Thyroid gland (tissue), 4 donors: ENCODE data around the gene NUAK1. TPM values are rescaled to one million over a fixed set of nuclear protein-coding genes. Genes with fewer than 3 reads are reported as not detected.

ENCODE experiments used
- DNase-seq, 2 donors: peaks; one replicate each; pipeline ENCODE4 v3.0.0-alpha.2; 2019
- H3K27ac ChIP-seq, 3 donors: fragments of 200-600 bp; sonication (generic); 1 replicate in 2 of 3; 2 replicates in 1 of 3; pipeline ENCODE4 v1.5.1; 2016 to 2019; ENCODE audit warnings: mild to moderate bottlenecking in 1 of 3, moderate library complexity in 1 of 3
- H3K27me3 ChIP-seq: fragments of 200-600 bp; sonication (generic); one replicate; pipeline ENCODE4 v1.5.1; 2019
- H3K36me3 ChIP-seq, 2 donors: fragments of 200-600 bp; sonication (generic); one replicate each; pipeline ENCODE4 v1.5.1; 2016 to 2019
- H3K4me1 ChIP-seq, 2 donors: fragments of 200-600 bp; sonication (generic); one replicate each; pipeline ENCODE4 v1.5.1; 2017 to 2019
- H3K4me3 ChIP-seq, 3 donors: fragments of 200-600 bp; sonication (generic); replicated peaks in 1 of 3; 1 replicate in 2 of 3; 2 replicates in 1 of 3; pipeline ENCODE4 v1.5.1; 2016; ENCODE audit warnings: mild to moderate bottlenecking in 1 of 3
- H3K9me3 ChIP-seq: fragments of 200-600 bp; sonication (generic); one replicate; pipeline ENCODE4 v1.5.1; 2017
- POLR2A ChIP-seq, 2 donors: fragments of 450-650 bp; IDR thresholded peaks; one replicate each; pipeline ENCODE4 v1.6.1; 2017; ENCODE audit warnings: antibody characterized with exemption in 2 of 2, mild to moderate bottlenecking in 2 of 2, moderate library complexity in 1 of 2
- WGBS, 2 donors: methylation state at CpG; one replicate each; pipeline ENCODE4 v1.1.5; 2017; 5-methylcytosine and 5-hydroxymethylcytosine counted together
- intact Hi-C: fragments of 100-400 bp; cut with DNase I; formaldehyde crosslinking; loops from one replicate; pipeline ENCODE4 v1.15.1; 2023
- total RNA-seq, 4 donors: library from RNA; depleted of rRNA; stranded (reverse); fragments of >200 nt; gene quantifications; one replicate each; pipeline ENCODE4 v1.2.3, GENCODE V29; 2016
- TF ChIP-seq, protein P1 (sequence below), 6 experiments: fragments of 200-600 bp in 3 of 6; fragments of 450-650 bp in 3 of 6; sonication (generic) in 3 of 6; IDR thresholded peaks; one replicate each; pipeline ENCODE4 v1.5.1; 2016 to 2019; ENCODE audit warnings: antibody characterized with exemption in 6 of 6, mild to moderate bottlenecking in 2 of 6, inconsistent platforms in 1 of 6, moderate library complexity in 1 of 6

The NUAK1 gene
- total RNA-seq, 4 donors from 2014 or later: 4.5 to 38.4 (median 10.6) TPM

DNA sequence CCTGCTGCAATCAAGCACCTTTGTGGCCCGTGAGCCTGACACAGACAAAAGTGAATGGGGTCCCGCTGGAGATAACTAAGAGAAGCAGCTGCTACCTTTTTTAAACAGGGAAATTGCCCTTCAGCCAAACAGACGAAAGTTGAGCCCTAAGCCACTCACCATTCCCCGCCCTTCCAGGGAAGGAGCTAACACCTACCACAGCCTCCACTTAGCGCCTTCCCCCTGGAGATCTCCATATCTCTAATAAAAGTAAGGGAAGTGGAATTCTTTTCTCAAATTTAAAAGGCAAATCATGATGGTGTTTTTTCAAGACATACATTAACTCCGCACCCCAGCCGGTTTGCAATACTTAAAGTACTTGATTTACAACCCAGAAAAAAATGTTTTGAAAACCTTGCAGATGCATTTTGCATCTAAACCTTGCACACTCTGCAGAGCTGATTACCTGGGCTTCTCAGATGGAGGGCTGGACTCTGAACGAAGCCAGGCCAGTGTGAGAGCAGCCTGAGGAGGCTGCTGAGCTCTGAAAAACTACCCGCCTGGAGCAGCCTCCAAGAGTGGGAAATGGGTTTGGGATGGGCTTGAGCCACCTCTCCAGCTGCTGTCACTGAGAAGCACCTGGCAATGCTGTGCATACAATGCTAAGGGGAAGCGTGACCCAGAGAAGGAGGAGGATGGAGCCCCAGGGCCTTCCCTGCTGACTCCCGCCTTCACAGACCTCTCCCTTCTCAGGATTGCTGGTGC lies 10.0 kb downstream of the NUAK1 start:
- no peak overlapping the region for H3K27ac ChIP-seq
- H3K4me3 ChIP-seq: no peak overlapping the region
- WGBS, 2 donors: 91 to 92% methylated on average over 11 of the region's 11 CpGs
- TF ChIP-seq POLR2A (IDR thresholded peaks at IDR 0.05): no peak
- TF ChIP-seq, protein P1, sequence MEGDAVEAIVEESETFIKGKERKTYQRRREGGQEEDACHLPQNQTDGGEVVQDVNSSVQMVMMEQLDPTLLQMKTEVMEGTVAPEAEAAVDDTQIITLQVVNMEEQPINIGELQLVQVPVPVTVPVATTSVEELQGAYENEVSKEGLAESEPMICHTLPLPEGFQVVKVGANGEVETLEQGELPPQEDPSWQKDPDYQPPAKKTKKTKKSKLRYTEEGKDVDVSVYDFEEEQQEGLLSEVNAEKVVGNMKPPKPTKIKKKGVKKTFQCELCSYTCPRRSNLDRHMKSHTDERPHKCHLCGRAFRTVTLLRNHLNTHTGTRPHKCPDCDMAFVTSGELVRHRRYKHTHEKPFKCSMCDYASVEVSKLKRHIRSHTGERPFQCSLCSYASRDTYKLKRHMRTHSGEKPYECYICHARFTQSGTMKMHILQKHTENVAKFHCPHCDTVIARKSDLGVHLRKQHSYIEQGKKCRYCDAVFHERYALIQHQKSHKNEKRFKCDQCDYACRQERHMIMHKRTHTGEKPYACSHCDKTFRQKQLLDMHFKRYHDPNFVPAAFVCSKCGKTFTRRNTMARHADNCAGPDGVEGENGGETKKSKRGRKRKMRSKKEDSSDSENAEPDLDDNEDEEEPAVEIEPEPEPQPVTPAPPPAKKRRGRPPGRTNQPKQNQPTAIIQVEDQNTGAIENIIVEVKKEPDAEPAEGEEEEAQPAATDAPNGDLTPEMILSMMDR (IDR thresholded peaks at IDR 0.05): no peak
- no peaks in the 10 kb centered on the region for H3K27me3 ChIP-seq
- no peak for DNase-seq
- no peaks in the 10 kb centered on the region for H3K36me3 ChIP-seq
- H3K4me1 ChIP-seq: peaks cover 0 to 20% of the 10 kb centered on the region in 2 donors
- intact Hi-C loops: no loop called here
- no peaks in the 10 kb centered on the region for H3K9me3 ChIP-seq

DNA sequence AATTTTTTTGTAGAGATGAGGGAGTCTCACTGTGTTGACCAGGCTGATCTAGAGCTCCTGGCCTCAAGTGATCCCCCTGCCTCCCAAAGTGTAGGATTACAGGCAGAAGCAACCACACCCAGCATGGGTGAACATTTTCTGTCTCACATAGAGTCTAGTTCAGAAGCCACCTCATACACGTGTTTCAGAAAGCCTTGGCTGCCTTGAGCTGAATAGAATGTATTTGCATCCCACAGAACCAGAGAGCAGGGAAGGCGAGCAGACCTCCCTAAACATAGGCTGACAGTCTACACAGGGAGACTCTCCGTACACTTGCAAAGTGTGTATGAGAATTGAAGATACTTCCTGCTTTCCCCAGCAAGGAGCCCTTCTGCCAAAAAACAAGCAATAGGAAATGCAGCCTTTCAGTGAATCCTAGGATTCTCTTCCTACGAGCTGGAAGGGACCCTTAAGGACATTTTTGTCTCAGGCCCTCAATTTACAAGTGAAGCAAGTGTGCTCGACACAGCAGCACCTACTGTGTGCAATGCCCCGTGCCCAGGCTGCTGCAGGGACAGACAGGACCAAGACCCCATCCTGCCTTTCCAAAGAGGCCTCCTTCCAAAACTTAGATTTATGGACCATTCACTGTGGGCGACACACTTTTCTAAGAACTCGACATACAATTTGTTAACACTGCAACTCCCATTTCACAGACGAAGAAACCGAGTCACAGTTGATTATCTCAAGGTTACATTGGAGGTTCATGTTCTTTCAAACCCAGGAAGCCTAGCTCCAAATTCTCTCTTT lies 11.2 kb downstream of the NUAK1 start:
- H3K4me1 ChIP-seq: peaks cover 0 to 23% of the 10 kb centered on the region in 2 donors
- H3K36me3 ChIP-seq: no peaks in the 10 kb centered on the region
- TF ChIP-seq, protein P1 (IDR thresholded peaks at IDR 0.05): no peak
- no peak for TF ChIP-seq POLR2A (IDR thresholded peaks at IDR 0.05)
- H3K9me3 ChIP-seq: no peaks in the 10 kb centered on the region
- no peak overlapping the region for H3K4me3 ChIP-seq
- 74 to 77% methylated on average over 10 of the region's 10 CpGs for WGBS, 2 donors
- no peaks in the 10 kb centered on the region for H3K27me3 ChIP-seq
- no peak for DNase-seq
- peak overlapping the region in 1 of 3 donors; percentile 36 for H3K27ac ChIP-seq
- intact Hi-C loops: no loop called here

DNA sequence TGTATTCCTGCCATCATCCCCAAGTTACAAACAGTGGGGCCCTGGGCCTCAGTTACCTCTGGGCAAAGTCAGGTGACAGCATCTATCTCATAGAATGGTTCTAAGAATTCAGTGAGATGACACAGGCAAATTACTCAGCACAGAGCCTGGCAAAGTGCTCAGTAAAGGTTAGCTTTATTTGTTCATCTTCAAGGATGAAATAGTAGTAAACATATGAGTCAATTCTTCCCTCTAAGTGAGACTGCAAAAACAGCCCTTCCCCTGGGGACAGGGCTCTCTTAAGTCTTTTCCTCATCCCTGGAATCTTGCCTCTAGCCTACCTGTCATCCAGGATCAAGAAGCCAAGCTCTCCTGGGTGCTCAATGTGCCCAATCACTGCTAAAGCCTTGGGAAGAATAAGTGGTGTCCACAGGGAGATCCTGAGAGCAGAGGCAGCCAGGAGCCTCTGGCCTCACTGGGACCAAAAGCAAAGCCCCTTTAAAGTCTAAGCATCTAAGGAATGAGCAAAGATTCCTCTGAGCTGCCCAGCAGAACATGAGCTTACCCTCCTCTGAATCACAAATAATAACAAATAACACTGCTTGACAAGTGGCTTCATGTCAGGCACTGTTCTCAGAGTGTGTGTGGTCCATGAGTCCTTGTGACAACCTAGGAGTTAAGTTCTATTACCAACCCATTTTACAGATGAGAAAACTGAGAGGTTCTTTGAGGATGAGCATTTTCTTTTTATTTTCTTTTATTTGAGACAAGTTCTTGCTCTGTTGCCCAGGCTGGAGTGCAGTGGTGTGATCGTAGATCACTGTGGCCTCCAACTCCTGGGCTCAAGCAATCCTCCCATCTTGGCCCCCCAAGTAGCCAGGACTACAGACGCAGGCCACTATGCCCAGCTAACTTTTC lies 12.1 kb downstream of the NUAK1 start:
- intact Hi-C loops: no loop called here
- peaks cover 0 to 23% of the 10 kb centered on the region in 2 donors for H3K4me1 ChIP-seq
- WGBS, 2 donors: 96 to 97% methylated on average over 2 of the region's 2 CpGs

DNA sequence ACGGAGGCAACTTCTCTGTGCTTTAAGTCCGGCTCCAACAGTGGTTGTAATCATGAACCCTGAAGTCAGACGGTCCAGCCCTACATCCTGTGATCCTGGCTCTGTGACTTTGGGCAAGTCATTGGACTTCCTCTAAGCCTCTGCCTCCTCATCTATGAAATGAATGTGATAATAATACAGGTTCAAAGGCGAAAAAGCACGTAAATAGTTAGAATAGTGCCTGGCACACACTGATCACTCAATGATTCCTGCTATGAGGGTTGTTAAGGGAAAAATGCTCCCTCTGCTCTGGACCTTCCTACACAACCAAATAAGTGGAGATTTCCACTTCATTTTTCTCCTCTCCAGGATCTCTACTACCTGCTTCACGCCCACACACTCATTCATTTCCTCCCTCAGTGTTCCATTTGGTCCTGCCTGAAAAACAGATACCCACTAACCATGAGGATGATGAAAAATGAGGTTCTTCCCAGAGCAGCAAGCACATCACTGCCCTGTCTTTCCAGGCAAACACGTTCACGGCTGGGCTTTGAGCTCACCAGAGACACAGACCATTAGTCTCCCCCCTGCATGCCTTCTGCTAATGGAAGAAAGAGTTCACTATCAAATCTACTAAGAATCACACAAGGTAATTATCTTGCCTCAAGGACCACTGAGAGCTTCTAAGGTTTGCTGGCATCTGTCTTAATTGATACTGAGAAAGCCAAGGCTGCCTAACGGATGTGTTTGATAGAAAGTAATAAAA lies 13.2 kb downstream of the NUAK1 start:
- TF ChIP-seq POLR2A (IDR thresholded peaks at IDR 0.05): no peak
- TF ChIP-seq, protein P1 (IDR thresholded peaks at IDR 0.05): no peak
- no peaks in the 10 kb centered on the region for H3K9me3 ChIP-seq
- intact Hi-C loops: no loop called here
- WGBS, 2 donors: 86 to 87% methylated on average over 9 of the region's 9 CpGs
- H3K4me3 ChIP-seq: no peak overlapping the region
- no peaks in the 10 kb centered on the region for H3K27me3 ChIP-seq
- no peak for DNase-seq
- H3K27ac ChIP-seq: no peak overlapping the region
- no peaks in the 10 kb centered on the region for H3K36me3 ChIP-seq
- H3K4me1 ChIP-seq: peaks cover 0 to 29% of the 10 kb centered on the region in 2 donors

More for the DNA sequence above, 12.1 kb downstream of the NUAK1 start:
- no peak for TF ChIP-seq POLR2A (IDR thresholded peaks at IDR 0.05)
- TF ChIP-seq, protein P1 (IDR thresholded peaks at IDR 0.05): no peak
- no peaks in the 10 kb centered on the region for H3K27me3 ChIP-seq
- peak overlapping the region in 1 of 3 donors; percentile 36 for H3K27ac ChIP-seq
- H3K4me3 ChIP-seq: no peak overlapping the region
- H3K36me3 ChIP-seq: no peaks in the 10 kb centered on the region
- no peaks in the 10 kb centered on the region for H3K9me3 ChIP-seq
- DNase-seq: no peak
